ENCODE data around the gene BRINP1.
"Not testable (repeated sequence)": the region's sequence is repeated elsewhere in the genome, so short reads cannot be mapped to it uniquely, and the experiment has no call there.

BRINP1 gene

DNA sequence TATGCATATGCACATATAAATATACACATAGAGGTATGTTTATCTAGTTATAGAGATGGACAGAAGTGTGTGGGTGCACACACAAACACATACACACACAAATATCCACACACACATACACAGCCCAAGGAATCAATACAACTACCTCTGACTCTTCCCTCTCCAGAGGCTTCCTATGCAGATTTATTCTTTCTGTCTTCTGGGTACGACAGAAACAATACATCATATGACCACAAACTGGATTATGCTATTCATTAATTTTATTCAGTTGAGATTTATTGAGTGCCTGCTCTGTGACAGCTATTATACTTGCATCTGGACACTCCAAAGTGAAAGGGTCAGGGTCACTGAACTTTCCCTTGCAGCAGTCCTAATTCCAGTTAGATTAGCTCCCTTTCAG, 155.8 kb downstream of the BRINP1 start:
- no peak for DNase-seq (ENCODE audit: low read depth in 2 of 2, low spot score in 1 of 2)

DNA sequence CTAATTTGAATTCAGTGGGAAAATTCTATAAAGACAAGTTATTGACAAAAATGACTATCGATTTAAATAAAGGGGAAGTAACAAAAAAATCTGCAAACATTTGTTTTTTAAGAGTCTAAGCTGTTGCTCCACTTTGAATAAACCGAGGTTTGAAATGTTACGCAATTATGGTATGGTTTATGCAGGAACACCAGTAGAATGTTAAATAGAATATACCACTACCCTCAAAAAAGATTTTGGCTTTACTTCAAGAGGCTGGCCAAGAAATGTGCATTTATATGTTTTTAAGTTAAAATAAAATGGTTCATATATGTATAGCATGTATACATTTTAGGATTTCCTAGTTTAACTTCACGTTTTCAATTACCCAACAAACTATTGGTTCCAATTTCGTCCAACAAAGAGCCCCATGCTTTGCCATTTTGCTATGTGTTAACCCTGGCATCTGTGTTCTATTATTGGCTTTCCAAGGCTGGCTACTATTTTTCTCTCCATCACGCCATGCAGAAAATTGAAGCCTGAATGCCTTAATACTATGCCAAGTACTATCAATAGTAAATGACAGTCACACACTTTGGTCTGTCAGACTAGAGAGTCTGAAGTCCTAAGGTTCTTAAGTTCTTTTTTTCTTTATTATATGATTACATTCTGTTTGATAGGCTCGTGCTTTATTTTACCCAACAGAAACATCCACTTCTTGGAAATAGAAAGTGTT, 171.2 kb downstream of the BRINP1 start:
- DNase-seq (ENCODE audit: low read depth in 2 of 2, low spot score in 1 of 2) = no peak

- DNase-seq (ENCODE audit: low read depth in 2 of 2, low spot score in 1 of 2) = no peak
These were observed 173.7 kb downstream of the BRINP1 start for GRCh38 chr9:119195521-119195920.

DNA sequence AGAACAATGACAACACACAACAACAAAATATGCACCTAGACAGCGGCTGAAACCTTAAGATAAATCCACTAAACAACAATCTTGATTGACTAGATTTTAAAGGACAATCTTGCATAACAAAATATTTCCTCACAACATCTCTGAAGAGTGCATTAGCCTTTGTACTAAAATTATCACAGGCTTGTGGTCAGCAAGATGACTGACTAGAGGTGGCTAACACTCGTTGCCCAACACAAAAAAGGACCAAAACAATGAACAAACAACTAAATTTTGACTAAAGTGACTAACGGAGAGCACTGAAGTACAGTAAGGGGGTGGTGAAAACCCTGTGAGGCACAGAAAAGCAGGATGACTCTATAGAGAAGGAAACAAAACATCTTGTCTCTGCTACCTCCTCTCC, 183.9 kb downstream of the BRINP1 start:
- no peak for DNase-seq (ENCODE audit: low read depth in 2 of 2, low spot score in 1 of 2)

GRCh38 chr9:119184265-119184936, 184.8 kb downstream of the BRINP1 start:
- DNase-seq (ENCODE audit: low read depth in 2 of 2, low spot score in 1 of 2) = no peak

DNA sequence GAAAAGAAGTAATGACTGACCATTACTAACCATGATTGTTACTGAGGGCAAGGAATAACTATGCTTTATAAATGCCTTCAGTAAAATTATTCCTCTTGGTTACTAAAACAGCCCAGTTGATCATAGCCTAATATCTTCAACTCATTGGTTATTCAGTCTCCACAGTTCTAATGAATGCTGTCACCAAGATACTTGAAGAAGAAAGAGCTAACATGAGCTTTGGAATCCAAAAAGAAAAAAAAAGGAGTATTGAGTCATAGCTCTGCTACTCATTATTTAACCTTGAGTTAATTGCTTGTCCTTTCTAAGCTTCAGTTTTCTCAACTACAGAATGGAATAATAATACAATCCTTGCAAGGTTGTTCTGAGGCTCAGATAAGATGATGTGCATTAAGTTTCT, 187.7 kb downstream of the BRINP1 start:
- no peak for DNase-seq (ENCODE audit: low read depth in 2 of 2, low spot score in 1 of 2)

DNA sequence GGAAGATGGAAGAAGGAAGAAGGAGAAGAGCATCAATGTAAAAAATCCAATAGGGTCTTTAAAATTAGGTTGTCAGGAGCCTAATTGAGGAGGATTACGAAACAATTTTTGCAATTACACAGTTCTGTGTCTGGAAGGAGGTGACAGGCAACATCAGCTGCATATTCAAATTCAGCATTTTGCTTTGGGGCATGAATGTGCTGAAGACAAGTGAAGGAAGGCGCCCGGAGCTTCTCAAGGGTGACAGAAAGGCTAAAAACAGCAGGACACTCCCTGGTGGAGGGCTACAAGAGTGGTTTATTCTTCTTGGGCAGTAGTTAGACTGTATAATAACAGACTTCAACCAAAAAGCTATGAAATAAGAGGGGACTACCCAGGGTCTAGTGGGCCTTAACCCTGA, 188.3 kb downstream of the BRINP1 start:
- DNase-seq (ENCODE audit: low read depth in 2 of 2, low spot score in 1 of 2) = no peak

DNA sequence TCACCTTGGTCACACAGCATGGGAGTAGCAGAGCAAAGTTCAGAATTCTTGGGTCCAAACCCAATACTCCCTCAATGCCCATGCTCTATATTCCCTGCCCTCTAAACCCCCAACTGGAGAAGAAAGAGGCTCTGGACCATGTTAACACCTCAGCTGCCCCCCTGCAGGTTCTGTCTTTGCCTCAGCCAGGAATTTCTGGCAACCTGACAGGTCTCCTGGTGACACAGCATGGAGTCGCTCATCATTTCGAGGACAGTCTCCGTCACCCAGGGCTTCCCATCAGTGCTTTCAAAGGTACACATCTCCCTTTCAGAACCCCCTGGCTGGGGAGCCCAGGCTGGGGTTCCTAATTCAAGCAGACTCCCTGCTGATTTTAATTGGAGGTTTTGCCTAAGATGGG, 189.5 kb downstream of the BRINP1 start:
- DNase-seq (ENCODE audit: low read depth in 2 of 2, low spot score in 1 of 2) = no peak

- no peak for DNase-seq (ENCODE audit: low read depth in 2 of 2, low spot score in 1 of 2)
These were observed 192.0 kb downstream of the BRINP1 start for GRCh38 chr9:119177196-119177595.

GRCh38 chr9:119175581-119175980, 193.7 kb downstream of the BRINP1 start:
- no peak for DNase-seq (ENCODE audit: low read depth in 2 of 2, low spot score in 1 of 2)

GRCh38 chr9:119169222-119169621, 200.0 kb downstream of the BRINP1 start:
- DNase-seq (ENCODE audit: low read depth in 2 of 2, low spot score in 1 of 2) = not testable (repeated sequence)

DNA sequence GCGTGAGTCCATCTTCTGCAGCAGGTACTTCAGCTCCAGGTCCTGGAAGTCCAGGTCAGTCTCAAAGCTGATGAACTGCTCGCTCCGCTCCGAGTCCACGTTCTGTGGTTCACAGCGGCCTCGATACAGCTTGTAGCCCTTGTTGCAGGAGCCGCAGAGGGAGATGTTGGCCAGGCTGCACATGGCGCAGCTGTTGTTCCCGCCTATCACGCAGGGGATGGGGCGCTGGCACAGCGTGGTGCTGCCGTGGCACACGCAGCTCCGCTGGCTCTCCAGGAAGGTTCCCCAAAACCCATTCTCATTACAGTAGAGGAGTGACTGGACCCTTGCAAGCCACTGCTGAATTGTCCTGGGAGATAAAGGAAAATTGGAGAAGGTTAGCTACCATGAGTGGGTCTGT, 201.4 kb downstream of the BRINP1 start:
- no peak for DNase-seq (ENCODE audit: low read depth in 2 of 2, low spot score in 1 of 2)

GRCh38 chr9:119167267-119167666, 202.0 kb downstream of the BRINP1 start:
- DNase-seq (ENCODE audit: low read depth in 2 of 2, low spot score in 1 of 2) = no peak

GRCh38 chr9:119166096-119166495, 203.1 kb downstream of the BRINP1 start:
- DNase-seq (ENCODE audit: low read depth in 2 of 2, low spot score in 1 of 2) = no peak

DNA sequence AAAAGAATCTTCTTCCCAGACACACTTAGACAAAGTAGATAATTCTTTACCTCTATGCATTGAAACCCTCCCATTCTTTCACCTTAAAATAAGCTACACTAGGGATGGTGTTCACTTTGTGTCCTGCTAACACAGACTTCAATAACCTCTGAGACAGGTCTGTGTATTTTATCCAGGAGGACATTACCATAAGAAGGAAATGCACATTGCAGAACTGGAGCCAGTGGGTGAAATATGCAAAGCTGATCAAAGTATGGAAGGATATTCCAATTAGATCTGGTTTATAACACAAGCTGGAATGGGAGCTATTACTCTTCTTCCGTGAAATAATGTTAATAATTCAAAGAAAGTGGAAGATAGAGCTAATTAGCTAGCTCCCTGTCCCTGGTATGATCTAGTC, 204.1 kb downstream of the BRINP1 start:
- DNase-seq (ENCODE audit: low read depth in 2 of 2, low spot score in 1 of 2) = no peak

- DNase-seq (ENCODE audit: low read depth in 2 of 2, low spot score in 1 of 2) = no peak
These were observed 204.5 kb downstream of the BRINP1 start for GRCh38 chr9:119164716-119165115.

DNA sequence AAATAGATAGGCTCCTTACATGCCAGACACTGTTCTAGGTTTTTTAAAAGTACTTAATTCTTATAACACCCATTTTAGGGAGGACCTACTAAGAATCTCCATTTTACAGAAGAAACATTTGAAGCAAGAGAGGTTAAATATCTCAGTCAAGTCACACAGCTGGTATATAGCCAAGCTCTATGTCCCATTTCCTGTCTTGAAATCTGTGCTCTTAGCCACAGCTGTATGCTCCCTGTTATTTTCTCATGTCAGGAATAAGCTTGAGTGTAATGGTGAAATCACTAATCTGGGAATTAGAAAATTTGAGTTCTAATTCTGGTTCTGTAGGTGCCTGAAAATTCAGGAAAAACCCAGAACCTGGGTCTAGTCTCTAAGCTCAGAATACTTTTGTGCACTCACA, 208.7 kb downstream of the BRINP1 start:
- DNase-seq (ENCODE audit: low read depth in 2 of 2, low spot score in 1 of 2) = no peak

- DNase-seq (ENCODE audit: low read depth in 2 of 2, low spot score in 1 of 2) = no peak
These were observed 209.8 kb downstream of the BRINP1 start for GRCh38 chr9:119159386-119159785.

DNA sequence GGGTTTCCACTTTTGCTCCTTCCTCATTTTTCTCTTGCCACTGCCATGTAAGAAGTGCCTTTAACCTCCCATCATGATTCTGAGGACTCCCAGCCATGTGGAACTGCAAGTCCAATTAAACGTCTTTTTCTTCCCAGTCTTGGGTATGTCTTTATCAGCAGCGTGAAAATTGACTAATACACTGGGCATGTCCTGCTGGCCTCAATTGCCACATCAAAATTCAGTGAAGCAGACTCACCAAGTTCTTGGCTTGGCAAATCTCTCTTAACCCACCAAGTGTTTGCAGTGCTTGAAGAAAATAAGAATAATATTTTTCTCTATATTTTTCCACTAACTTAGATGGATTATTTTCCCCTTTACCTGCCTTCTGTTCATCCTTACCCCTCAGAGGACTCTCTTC, 212.0 kb downstream of the BRINP1 start:
- no peak for DNase-seq (ENCODE audit: low read depth in 2 of 2, low spot score in 1 of 2)

DNA sequence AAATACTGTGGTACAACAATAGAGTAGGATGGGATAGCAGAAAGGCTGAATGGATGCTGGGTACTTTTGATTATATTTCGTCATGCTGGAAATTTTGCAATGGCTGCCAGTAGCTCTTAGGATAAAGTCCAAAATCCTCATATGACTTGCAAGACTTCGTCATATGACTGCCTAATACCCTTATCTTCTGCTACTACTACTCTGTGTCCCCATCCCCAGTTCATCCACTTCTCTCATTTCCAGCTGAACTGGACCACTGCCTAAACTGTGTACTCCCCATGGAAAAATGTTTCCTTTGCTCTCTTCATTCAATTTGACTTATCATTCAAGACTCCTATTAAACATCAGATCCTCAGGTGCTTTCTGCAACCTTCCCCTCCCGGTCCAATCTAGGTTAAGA, 212.9 kb downstream of the BRINP1 start:
- no peak for DNase-seq (ENCODE audit: low read depth in 2 of 2, low spot score in 1 of 2)

DNA sequence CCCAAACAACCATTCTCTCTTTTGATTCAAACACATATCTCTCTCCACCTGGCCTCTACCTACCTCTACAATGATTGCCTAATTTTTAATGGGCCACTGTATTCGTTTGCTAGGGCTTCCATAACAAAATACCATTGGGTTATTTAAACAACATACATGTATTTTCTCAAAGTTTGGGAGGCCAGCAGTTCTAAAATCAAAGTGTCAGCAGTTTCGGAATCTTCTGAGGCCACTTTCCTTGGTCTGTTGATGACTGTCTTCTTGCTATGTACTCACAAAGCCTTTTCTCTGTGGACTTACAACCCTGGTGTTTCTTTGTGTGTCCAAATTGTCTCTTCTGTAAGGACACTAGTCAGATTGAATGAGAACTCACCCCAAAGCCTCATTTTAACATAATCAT, 214.7 kb downstream of the BRINP1 start:
- no peak for DNase-seq (ENCODE audit: low read depth in 2 of 2, low spot score in 1 of 2)

DNA sequence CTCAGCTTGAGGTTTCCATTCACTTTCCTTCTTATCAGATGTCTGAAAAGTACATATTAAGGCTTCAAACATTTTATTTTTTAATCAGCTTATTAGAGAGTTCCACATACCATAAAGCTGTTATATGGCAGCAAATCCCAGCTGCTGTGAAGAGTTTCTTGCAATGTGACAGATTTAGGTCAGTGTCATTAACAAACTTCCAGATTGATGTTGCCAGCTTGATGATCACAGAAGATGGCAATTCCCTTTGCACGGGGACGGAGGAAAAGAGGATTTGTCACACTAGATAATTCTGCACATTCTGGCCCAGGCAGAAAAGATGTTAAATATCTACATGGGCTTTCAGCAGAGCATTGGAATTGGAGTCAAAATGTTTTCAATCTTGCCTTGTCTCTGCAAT, 215.8 kb downstream of the BRINP1 start:
- DNase-seq (ENCODE audit: low read depth in 2 of 2, low spot score in 1 of 2) = no peak

GRCh38 chr9:119148855-119149254, 220.4 kb downstream of the BRINP1 start:
- no peak for DNase-seq (ENCODE audit: low read depth in 2 of 2, low spot score in 1 of 2)
